Ovary (tissue), 9 donors: ENCODE data around the gene VAX1. TPM values are rescaled to one million over a fixed set of nuclear protein-coding genes. Genes with fewer than 3 reads are reported as not detected.

ENCODE experiments used
- DNase-seq, 5 donors: peaks; one replicate each; pipeline ENCODE4 v3.0.0-alpha.2; 2019 to 2020
- H3K27ac ChIP-seq, 2 donors: fragments of 200-600 bp; one replicate each; pipeline versions ENCODE4 v1.5.1 to v1.8.0; 2019 to 2022
- H3K27me3 ChIP-seq: fragments of 200-600 bp; one replicate; pipeline ENCODE4 v1.8.0; 2022
- H3K36me3 ChIP-seq: fragments of 200-600 bp; sonication (generic); one replicate; pipeline ENCODE4 v1.5.1; 2019
- H3K4me1 ChIP-seq: one replicate; pipeline ENCODE4 v1.8.1; 2013; ENCODE audit warnings: mild to moderate bottlenecking, moderate library complexity; ENCODE audit not compliant: insufficient read depth
- H3K4me3 ChIP-seq: fragments of 200-600 bp; sonication (generic); one replicate; pipeline ENCODE4 v1.5.1; 2017
- H3K9me3 ChIP-seq, 2 donors: fragments of 200-600 bp in 1 of 2; sonication (generic) in 1 of 2; one replicate each; pipeline versions ENCODE4 v1.5.1 to v1.8.1; 2013 to 2019; ENCODE audit warnings: mild to moderate bottlenecking in 1 of 2, moderate library complexity in 1 of 2
- CTCF ChIP-seq, 3 donors: fragments of 450-650 bp in 2 of 3; fragments of 200-600 bp in 1 of 3; IDR thresholded peaks; one replicate each; pipeline versions ENCODE4 v1.5.1 to v1.8.0; 2016 to 2022; ENCODE audit warnings: antibody characterized with exemption in 3 of 3, mild to moderate bottlenecking in 1 of 3
- EP300 ChIP-seq: sonication (generic); formaldehyde crosslinking; IDR thresholded peaks from one replicate; pipeline ENCODE4 v1.6.1; 2017; ENCODE audit warnings: antibody characterized with exemption
- POLR2A ChIP-seq: fragments of 450-650 bp; IDR thresholded peaks from one replicate; pipeline ENCODE4 v1.6.1; 2017; ENCODE audit warnings: antibody characterized with exemption, mild to moderate bottlenecking, moderate library complexity
- WGBS, 3 donors: extraction: QIAGEN DNeasy Blood & Tissue Kit in 1 of 3; methylation state at CpG; one replicate each; pipeline versions ENCODE4 v1.1.5 to v1.1.7; 2013 to 2017; 5-methylcytosine and 5-hydroxymethylcytosine counted together
- intact Hi-C, 4 donors: fragments of 100-400 bp; cut with DNase I; formaldehyde crosslinking; loops; one replicate each; pipeline versions ENCODE4 v1.11.0 to v1.15.1; 2022 to 2023
- polyA plus RNA-seq, 2 donors: library from polyadenylated mRNA; stranded (reverse); fragments of 200-250 nt in 1 of 2; fragments of 350-450 nt in 1 of 2; fragmentation: Illumina TruSeq in 1 of 2; extraction: RNeasy Lipid Tissue Mini Kit (QIAGEN cat#74804) in 1 of 2; gene quantifications; one replicate each; pipeline ENCODE4 v1.2.3, GENCODE V29; 2013 to 2014
- total RNA-seq, 7 donors: library from RNA; depleted of rRNA in 2 of 7; stranded (reverse); fragments of >200 nt in 2 of 7; fragmentation: NEBNext Ultra II Directional in 3 of 7; extraction: Animal tissue kit (Norgen Biotek cat#: 25700) in 3 of 7; gene quantifications; one replicate each; pipeline versions ENCODE4 v1.1.0 to v1.2.4, GENCODE V29; 2016 to 2023
- donor health status: DM: no; HTN: no; CAD: no; lungs with moderate emphysema.
- donor health status: DM: no; HTN: no; CAD: no.
- donor health status: Bipolar disorder and iron deficiency.
- donor health status: DM: yes; HTN: yes; CAD: no.
- donor health status: DM: no; HTN: no; CAD: no.
- donor health status: DM: yes; HTN: yes; CAD: no.

VAX1 gene
- total and polyA plus RNA-seq, 9 donors = not detected

- TF ChIP-seq CTCF (IDR thresholded peaks at IDR 0.05) = peak; percentile 24 to 48 (median 36)
- no peak for TF ChIP-seq EP300
- TF ChIP-seq POLR2A = no peak
- Histone ChIP-seq H3K4me1 (peaks cover 6% of the 10 kb centered on the region), H3K9me3 (no peaks in the 10 kb centered on the region), H3K4me3 (no peak overlapping the region), H3K27ac (no peak overlapping the region), H3K36me3 (no peaks in the 10 kb centered on the region), H3K27me3 (peaks cover 5% of the 10 kb centered on the region)
- 2 to 3% (median 2%) methylated on average over 66 to 75 of the region's 75 CpGs for WGBS, 3 donors
- intact Hi-C loops = no loop called here
- peak in 4 of 5 donors; percentile 24 to 72 (median 48) for DNase-seq
Measured at GRCh38 chr10:117167789-117168674, 30.0 kb upstream of the VAX1 start.

- no peak overlapping the region for H3K4me3 ChIP-seq
- peaks cover 5% of the 10 kb centered on the region for H3K27me3 ChIP-seq
- TF ChIP-seq EP300 (no peak), POLR2A (no peak), CTCF (IDR thresholded peaks at IDR 0.05) (no peak)
- peaks cover 6% of the 10 kb centered on the region for H3K4me1 ChIP-seq
- DNase-seq = no peak
- 6 to 11% (median 9%) methylated on average over 21 of the region's 21 CpGs for WGBS, 3 donors
- H3K9me3 ChIP-seq = no peaks in the 10 kb centered on the region
- no peak overlapping the region for H3K27ac ChIP-seq
- no peaks in the 10 kb centered on the region for H3K36me3 ChIP-seq
- intact Hi-C loops = no loop called here
Measured at GRCh38 chr10:117167346-117167788, 29.3 kb upstream of the VAX1 start.

GRCh38 chr10:117166418-117167345, 28.6 kb upstream of the VAX1 start:
- intact Hi-C loops = no loop called here
- Histone ChIP-seq H3K27ac (no peak overlapping the region), H3K4me1 (peaks cover 6% of the 10 kb centered on the region), H3K4me3 (no peak overlapping the region), H3K36me3 (no peaks in the 10 kb centered on the region), H3K9me3 (no peaks in the 10 kb centered on the region), H3K27me3 (peaks cover 5% of the 10 kb centered on the region)
- DNase-seq = no peak
- TF ChIP-seq POLR2A (no peak), EP300 (no peak), CTCF (IDR thresholded peaks at IDR 0.05) (no peak)
- WGBS, 3 donors = 6 to 12% (median 12%) methylated on average over 41 of the region's 41 CpGs

- 1 to 2% (median 2%) methylated on average over 51 of the region's 51 CpGs for WGBS, 3 donors
- TF ChIP-seq EP300 (no peak), CTCF (IDR thresholded peaks at IDR 0.05) (no peak), POLR2A (no peak)
- intact Hi-C loops = no loop called here
- H3K4me3 ChIP-seq = no peak overlapping the region
- H3K9me3 ChIP-seq = no peaks in the 10 kb centered on the region
- no peak overlapping the region for H3K27ac ChIP-seq
- peak in 2 of 5 donors; percentile 20 to 51 for DNase-seq
- no peaks in the 10 kb centered on the region for H3K36me3 ChIP-seq
- H3K4me1 ChIP-seq = peaks cover 6% of the 10 kb centered on the region
- peaks cover 5% of the 10 kb centered on the region for H3K27me3 ChIP-seq
Measured at GRCh38 chr10:117165538-117166417, 27.7 kb upstream of the VAX1 start.
